ENCODE measurements around the gene ASB3. TPM values are rescaled to one million over a fixed set of nuclear protein-coding genes. Genes with fewer than 3 reads are reported as not detected.

Gene ASB3
- total and polyA plus RNA-seq, 2 donors (not counting 3 experiments of a cell fraction or from before 2014, with no cell fraction given), result 20.3 to 20.5 TPM

- no peaks in the 10 kb centered on the region for H3K9me1 ChIP-seq (replicated peaks; ENCODE audit: control insufficient read depth, extremely low read depth, insufficient read depth, low read length)
- H3K79me2 ChIP-seq (ENCODE audit: control insufficient read depth, insufficient read depth, low read length), result peaks cover 76% of the 10 kb centered on the region
- no peaks in the 10 kb centered on the region for H3K9me3 ChIP-seq (replicated peaks; ENCODE audit: control insufficient read depth, insufficient read depth, low read length)
- TSS peak; percentile 64 for BruUV-seq (replicated peaks)
- POLR2A ChIA-PET, result interaction anchor here (2.3 kb wide), 1 partner anchor 18 kb away, joined by 8 read pairs; the partner anchor contains the start of gene CHAC2
- CTCF ChIA-PET, result interaction anchor here (2.8 kb wide), 1 partner anchor 18 kb away, joined by 13 read pairs; the partner anchor contains the start of gene CHAC2
- no peaks in the 10 kb centered on the region for H4K20me1 ChIP-seq (replicated peaks; ENCODE audit: control insufficient read depth, extremely low read depth, insufficient read depth, low read length)
- H3K27me3 ChIP-seq (ENCODE audit: control insufficient read depth in 2 of 2, insufficient read depth in 2 of 2, low read length in 2 of 2), result no peaks in the 10 kb centered on the region
- H3K4me3 ChIP-seq (replicated peaks in 1 of 3; ENCODE audit: insufficient read depth in 1 of 3, low read depth in 1 of 3, low read length in 3 of 3), result peak overlapping the region; percentile 52 to 98 (median 92)
- H3K9ac ChIP-seq (replicated peaks; ENCODE audit: extremely low read depth, insufficient read depth, low read length), result peak overlapping the region; percentile 91
- H3K36me3 ChIP-seq (ENCODE audit: control insufficient read depth in 2 of 2, extremely low read depth in 1 of 2, insufficient read depth in 2 of 2, low read length in 2 of 2), result no peaks in the 10 kb centered on the region
- dilution Hi-C loops (cut with MboI; ENCODE audit: extremely low pct_ligation_motif_present, low sequenced_read_pairs) (no loop called here), intact Hi-C loops (cut with micrococcal nuclease) (loop anchor here (1.0 kb wide), 1 partner anchor 18 kb away; no protein-coding TSS in a partner anchor)
- peak overlapping the region; percentile 89 for H3K27ac ChIP-seq (ENCODE audit: insufficient read depth, low read depth, low read length)
- FAIRE-seq (no peak), DNase-seq (ENCODE audit: low read depth, low spot score) (peak; percentile 73)
- peaks cover 23% of the 10 kb centered on the region for H3K4me1 ChIP-seq (ENCODE audit: control insufficient read depth, extremely low read depth, insufficient read depth, low read length)
- TF ChIP-seq MAX (IDR thresholded peaks at IDR 0.05; ENCODE audit: insufficient read depth, insufficient read length) (no peak), FOS (IDR thresholded peaks at IDR 0.05; ENCODE audit: borderline replicate concordance, insufficient read depth, low read length) (no peak), GATA2 (IDR thresholded peaks at IDR 0.05; ENCODE audit: insufficient read depth, insufficient read length, low read depth, low read length) (no peak), POLR2A (IDR thresholded peaks at IDR 0.05; ENCODE audit: low read depth, low read length) (no peak), MYC (IDR thresholded peaks at IDR 0.05; ENCODE audit: low read depth, low read length) (no peak), POLR2AphosphoS5 (IDR thresholded peaks at IDR 0.05; ENCODE audit: insufficient read depth, low read depth, low read length) (no peak), EZH2 (IDR thresholded peaks at IDR 0.05; ENCODE audit: borderline replicate concordance, low read depth, low read length, severe bottlenecking) (no peak), JUN (IDR thresholded peaks at IDR 0.05; ENCODE audit: borderline replicate concordance, insufficient read depth, insufficient read length, low read depth) (no peak)
- TF ChIP-seq, protein P1, sequence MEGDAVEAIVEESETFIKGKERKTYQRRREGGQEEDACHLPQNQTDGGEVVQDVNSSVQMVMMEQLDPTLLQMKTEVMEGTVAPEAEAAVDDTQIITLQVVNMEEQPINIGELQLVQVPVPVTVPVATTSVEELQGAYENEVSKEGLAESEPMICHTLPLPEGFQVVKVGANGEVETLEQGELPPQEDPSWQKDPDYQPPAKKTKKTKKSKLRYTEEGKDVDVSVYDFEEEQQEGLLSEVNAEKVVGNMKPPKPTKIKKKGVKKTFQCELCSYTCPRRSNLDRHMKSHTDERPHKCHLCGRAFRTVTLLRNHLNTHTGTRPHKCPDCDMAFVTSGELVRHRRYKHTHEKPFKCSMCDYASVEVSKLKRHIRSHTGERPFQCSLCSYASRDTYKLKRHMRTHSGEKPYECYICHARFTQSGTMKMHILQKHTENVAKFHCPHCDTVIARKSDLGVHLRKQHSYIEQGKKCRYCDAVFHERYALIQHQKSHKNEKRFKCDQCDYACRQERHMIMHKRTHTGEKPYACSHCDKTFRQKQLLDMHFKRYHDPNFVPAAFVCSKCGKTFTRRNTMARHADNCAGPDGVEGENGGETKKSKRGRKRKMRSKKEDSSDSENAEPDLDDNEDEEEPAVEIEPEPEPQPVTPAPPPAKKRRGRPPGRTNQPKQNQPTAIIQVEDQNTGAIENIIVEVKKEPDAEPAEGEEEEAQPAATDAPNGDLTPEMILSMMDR (IDR thresholded peaks at IDR 0.05; ENCODE audit: extremely low read depth in 1 of 2, insufficient read depth in 1 of 2, low read depth in 1 of 2, low read length in 2 of 2), result no peak
- H2AFZ ChIP-seq (ENCODE audit: low read depth, low read length), result peak overlapping the region; percentile 95
- H3K4me2 ChIP-seq (ENCODE audit: insufficient read depth, low read length), result peak overlapping the region; percentile 91
Observed at GRCh38 chr2:53786352-53786704, 425 bp downstream of the ASB3 start.

All from endothelial cell of umbilical vein (primary cell).